Measurements from ENCODE around the gene SPTLC1.

SPTLC1 gene

GRCh38 chr9:92001244-92001643, 114.0 kb downstream of the SPTLC1 start:
- H3K27ac ChIP-seq: no peak overlapping the region
- H3K27me3 ChIP-seq: peaks cover 37% of the 10 kb centered on the region
- no peaks in the 10 kb centered on the region for H3K9me3 ChIP-seq
- H3K4me3 ChIP-seq (ENCODE audit: low read depth in 1 of 2, low read length in 1 of 2): no peak overlapping the region
- H3K36me3 ChIP-seq: no peaks in the 10 kb centered on the region
- no peaks in the 10 kb centered on the region for H3K4me1 ChIP-seq (ENCODE audit: control insufficient read depth in 1 of 2, insufficient read depth in 1 of 2, low read depth in 1 of 2, low read length in 1 of 2)
- TF ChIP-seq CTCF (IDR thresholded peaks at IDR 0.05): no peak

GRCh38 chr9:91995000-91995655, 120.1 kb downstream of the SPTLC1 start:
- H3K9me3 ChIP-seq: no peaks in the 10 kb centered on the region
- H3K27me3 ChIP-seq: peaks cover 42% of the 10 kb centered on the region
- no peaks in the 10 kb centered on the region for H3K4me1 ChIP-seq (ENCODE audit: control insufficient read depth in 1 of 2, insufficient read depth in 1 of 2, low read depth in 1 of 2, low read length in 1 of 2)
- no peak overlapping the region for H3K4me3 ChIP-seq (ENCODE audit: low read depth in 1 of 2, low read length in 1 of 2)
- TF ChIP-seq CTCF (IDR thresholded peaks at IDR 0.05): no peak
- H3K27ac ChIP-seq: no peak overlapping the region
- no peaks in the 10 kb centered on the region for H3K36me3 ChIP-seq

GRCh38 chr9:91994422-91994821, 120.8 kb downstream of the SPTLC1 start:
- Histone ChIP-seq H3K4me1 (ENCODE audit: control insufficient read depth in 1 of 2, insufficient read depth in 1 of 2, low read depth in 1 of 2, low read length in 1 of 2) (no peaks in the 10 kb centered on the region), H3K9me3 (no peaks in the 10 kb centered on the region), H3K36me3 (no peaks in the 10 kb centered on the region), H3K27ac (no peak overlapping the region), H3K4me3 (ENCODE audit: low read depth in 1 of 2, low read length in 1 of 2) (no peak overlapping the region), H3K27me3 (peaks cover 38% of the 10 kb centered on the region)
- no peak for TF ChIP-seq CTCF (IDR thresholded peaks at IDR 0.05)

- Histone ChIP-seq H3K9me3 (no peaks in the 10 kb centered on the region), H3K36me3 (no peaks in the 10 kb centered on the region), H3K4me3 (ENCODE audit: low read depth in 1 of 2, low read length in 1 of 2) (no peak overlapping the region), H3K4me1 (ENCODE audit: control insufficient read depth in 1 of 2, insufficient read depth in 1 of 2, low read depth in 1 of 2, low read length in 1 of 2) (no peaks in the 10 kb centered on the region), H3K27me3 (peaks cover 29% of the 10 kb centered on the region), H3K27ac (no peak overlapping the region)
- no peak for TF ChIP-seq CTCF (IDR thresholded peaks at IDR 0.05)
Measured at GRCh38 chr9:91992461-91993041, 122.7 kb downstream of the SPTLC1 start.

GRCh38 chr9:91991721-91992341, 123.4 kb downstream of the SPTLC1 start:
- no peak for TF ChIP-seq CTCF (IDR thresholded peaks at IDR 0.05)
- H3K4me1 ChIP-seq (ENCODE audit: control insufficient read depth in 1 of 2, insufficient read depth in 1 of 2, low read depth in 1 of 2, low read length in 1 of 2): no peaks in the 10 kb centered on the region
- peaks cover 29% of the 10 kb centered on the region for H3K27me3 ChIP-seq
- H3K4me3 ChIP-seq (ENCODE audit: low read depth in 1 of 2, low read length in 1 of 2): no peak overlapping the region
- H3K27ac ChIP-seq: no peak overlapping the region
- H3K36me3 ChIP-seq: no peaks in the 10 kb centered on the region
- H3K9me3 ChIP-seq: no peaks in the 10 kb centered on the region

Data from neutrophil (primary cell).